ENCODE results near the gene KIDINS220. TPM values are rescaled to one million over a fixed set of nuclear protein-coding genes. Genes with fewer than 3 reads are reported as not detected.

The KIDINS220 gene
- total RNA-seq, 1 experiment from 2014 or later = 29.3 TPM

DNA sequence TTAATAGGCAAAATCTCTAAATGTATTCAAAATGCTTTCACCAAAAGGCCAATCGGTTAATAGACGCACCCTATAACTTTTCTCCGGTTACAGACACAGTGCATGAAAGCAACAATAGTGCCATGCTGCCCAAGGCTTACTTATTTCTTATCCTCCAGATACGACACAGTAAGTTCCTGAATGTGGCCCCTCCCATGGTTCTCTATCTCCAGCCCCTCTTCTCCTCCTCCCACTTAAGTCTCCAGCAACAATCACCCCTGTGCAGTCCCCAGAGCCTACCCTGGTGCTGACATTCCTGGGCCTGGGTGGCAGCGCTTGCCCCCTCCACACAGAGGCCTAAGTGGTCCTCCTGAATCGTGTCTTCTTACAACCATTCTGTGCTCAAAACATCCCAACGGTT is 3.6 kb downstream of the KIDINS220 start:
- peaks cover 18 to 24% of the 10 kb centered on the region in 2 experiments for H3K4me1 Mint-ChIP-seq
- no peak overlapping the region for H3K4me2 ChIP-seq (ENCODE audit: insufficient read depth, insufficient read length, low read length)

More for the DNA sequence above, 3.6 kb downstream of the KIDINS220 start:
- no peak overlapping the region for H4K91ac ChIP-seq (ENCODE audit: insufficient read length, low read depth, low read length)
- no CpG with 5 or more reads among the region's 7 CpGs for WGBS (ENCODE audit: extremely low coverage, insufficient read length, low lambda C conversion rate)
- H4K5ac ChIP-seq (ENCODE audit: insufficient read length, low read depth, low read length) = no peak overlapping the region
- no peak overlapping the region for H2BK5ac ChIP-seq (ENCODE audit: insufficient read length, low read length)
- no peak overlapping the region for H2BK15ac ChIP-seq (ENCODE audit: low read depth, low read length)
- H3K27me3 Mint-ChIP-seq (ENCODE audit: low read depth) = no peaks in the 10 kb centered on the region; the same call in 1 of the 2 replicates
- H3K9ac ChIP-seq (ENCODE audit: extremely low read depth, insufficient read length, low read length) = no peak overlapping the region
- no peak overlapping the region for H3K18ac ChIP-seq (ENCODE audit: insufficient read length, low read depth, low read length)
- H3K36me3 Mint-ChIP-seq (ENCODE audit: insufficient read depth in 1 of 3, low read depth in 3 of 3) = no peaks in the 10 kb centered on the region
- H3K9me3 Mint-ChIP-seq = no peaks in the 10 kb centered on the region
- H3K14ac ChIP-seq (ENCODE audit: insufficient read depth, low read length) = no peak overlapping the region
- H3K79me1 ChIP-seq (ENCODE audit: insufficient read depth, low read depth, low read length, poor library complexity, severe bottlenecking) = no peaks in the 10 kb centered on the region
- H2BK120ac ChIP-seq (ENCODE audit: low read depth, low read length, poor library complexity, severe bottlenecking) = no peak overlapping the region
- no peak overlapping the region for H3K4me3 Mint-ChIP-seq
- no peak overlapping the region for H3T11ph ChIP-seq (ENCODE audit: low read length)
- H3K23ac ChIP-seq (ENCODE audit: insufficient read length, low read depth, low read length) = no peak overlapping the region
- no peak overlapping the region for H3K27ac ChIP-seq (ENCODE audit: insufficient read length, low read depth, low read length)
- no peaks in the 10 kb centered on the region for H4K20me1 ChIP-seq (ENCODE audit: control insufficient read depth, insufficient read depth, insufficient read length)
- peaks cover 5% of the 10 kb centered on the region for H3K23me2 ChIP-seq (ENCODE audit: insufficient read length, low read depth, low read length, poor library complexity, severe bottlenecking)
- H3K79me2 ChIP-seq (ENCODE audit: insufficient read depth, low read length) = peaks cover 2% of the 10 kb centered on the region; the same call in 1 of the 2 replicates
- no peak overlapping the region for H3K4ac ChIP-seq (ENCODE audit: low read depth, low read length)
- H2AK5ac ChIP-seq (ENCODE audit: insufficient read length, low read length) = no peak overlapping the region
- no peaks in the 10 kb centered on the region for H3K27me3 ChIP-seq (ENCODE audit: insufficient read depth, low read length)
- DNase-seq = no peak
- H4K8ac ChIP-seq (replicated peaks; ENCODE audit: insufficient read length, low read depth, low read length) = no peak overlapping the region
- H3K27ac Mint-ChIP-seq = no peak overlapping the region
- no peak overlapping the region for H2BK12ac ChIP-seq (ENCODE audit: insufficient read length, low read depth, low read length)
- peaks cover 2% of the 10 kb centered on the region; the same call in 1 of the 2 replicates for H3K4me1 ChIP-seq (ENCODE audit: insufficient read depth, low read length)
- no peaks in the 10 kb centered on the region for H3K9me3 ChIP-seq (ENCODE audit: control insufficient read depth, low read depth, low read length)
- no peak overlapping the region for H2BK20ac ChIP-seq (ENCODE audit: low read depth, low read length, poor library complexity, severe bottlenecking)
- no peak overlapping the region for H2AFZ ChIP-seq (ENCODE audit: low read length)
- no peak overlapping the region for H3K56ac ChIP-seq (ENCODE audit: insufficient read length, low read depth, low read length)
- TF ChIP-seq, protein P1, sequence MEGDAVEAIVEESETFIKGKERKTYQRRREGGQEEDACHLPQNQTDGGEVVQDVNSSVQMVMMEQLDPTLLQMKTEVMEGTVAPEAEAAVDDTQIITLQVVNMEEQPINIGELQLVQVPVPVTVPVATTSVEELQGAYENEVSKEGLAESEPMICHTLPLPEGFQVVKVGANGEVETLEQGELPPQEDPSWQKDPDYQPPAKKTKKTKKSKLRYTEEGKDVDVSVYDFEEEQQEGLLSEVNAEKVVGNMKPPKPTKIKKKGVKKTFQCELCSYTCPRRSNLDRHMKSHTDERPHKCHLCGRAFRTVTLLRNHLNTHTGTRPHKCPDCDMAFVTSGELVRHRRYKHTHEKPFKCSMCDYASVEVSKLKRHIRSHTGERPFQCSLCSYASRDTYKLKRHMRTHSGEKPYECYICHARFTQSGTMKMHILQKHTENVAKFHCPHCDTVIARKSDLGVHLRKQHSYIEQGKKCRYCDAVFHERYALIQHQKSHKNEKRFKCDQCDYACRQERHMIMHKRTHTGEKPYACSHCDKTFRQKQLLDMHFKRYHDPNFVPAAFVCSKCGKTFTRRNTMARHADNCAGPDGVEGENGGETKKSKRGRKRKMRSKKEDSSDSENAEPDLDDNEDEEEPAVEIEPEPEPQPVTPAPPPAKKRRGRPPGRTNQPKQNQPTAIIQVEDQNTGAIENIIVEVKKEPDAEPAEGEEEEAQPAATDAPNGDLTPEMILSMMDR (conservative IDR thresholded peaks at IDR 0.05) = no peak
